ENCODE measurements around the gene LRRC4B.
"Not testable (repeated sequence)": the region's sequence is repeated elsewhere in the genome, so short reads cannot be mapped to it uniquely, and the experiment has no call there.

DNA sequence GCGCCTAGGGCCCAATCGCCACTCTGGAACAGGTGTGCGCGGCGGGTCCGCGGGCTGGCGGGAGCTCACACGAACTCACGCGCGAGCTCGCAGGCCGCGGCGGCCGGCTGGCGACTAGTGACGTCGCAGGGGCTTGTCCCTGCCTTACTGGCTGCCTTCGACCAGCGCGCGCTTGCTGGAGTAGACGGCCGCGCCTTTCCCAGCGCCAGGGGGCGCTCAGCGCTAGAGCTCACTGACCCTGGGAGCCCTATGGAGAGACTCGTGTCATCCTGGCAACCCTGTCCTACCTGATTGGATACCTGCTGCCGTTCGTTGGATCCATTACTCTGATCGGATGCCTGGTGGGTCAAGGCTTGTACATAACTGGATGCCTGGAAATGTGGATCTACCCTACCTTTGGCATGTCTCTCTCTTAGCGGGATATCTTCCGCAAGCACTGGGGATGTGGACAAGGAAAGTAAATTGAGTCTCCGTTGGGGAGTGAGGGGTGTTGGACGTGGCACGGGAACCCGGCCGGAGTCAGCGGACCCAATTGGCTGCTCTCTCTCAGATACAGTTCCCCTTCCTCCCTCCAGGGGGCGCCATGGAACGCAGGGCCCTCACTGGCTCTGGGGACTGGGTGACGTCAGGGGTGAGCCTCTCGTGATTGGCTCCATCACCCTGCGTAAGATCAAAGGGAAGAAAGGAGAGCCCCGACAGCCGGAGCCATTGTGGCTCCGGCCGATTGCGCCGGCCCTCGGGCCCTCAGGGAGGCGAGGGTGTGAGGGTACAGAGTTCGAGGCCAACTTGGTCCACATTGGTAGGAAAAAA, 36.2 kb upstream of the LRRC4B start:
- TF ChIP-seq, protein P1, sequence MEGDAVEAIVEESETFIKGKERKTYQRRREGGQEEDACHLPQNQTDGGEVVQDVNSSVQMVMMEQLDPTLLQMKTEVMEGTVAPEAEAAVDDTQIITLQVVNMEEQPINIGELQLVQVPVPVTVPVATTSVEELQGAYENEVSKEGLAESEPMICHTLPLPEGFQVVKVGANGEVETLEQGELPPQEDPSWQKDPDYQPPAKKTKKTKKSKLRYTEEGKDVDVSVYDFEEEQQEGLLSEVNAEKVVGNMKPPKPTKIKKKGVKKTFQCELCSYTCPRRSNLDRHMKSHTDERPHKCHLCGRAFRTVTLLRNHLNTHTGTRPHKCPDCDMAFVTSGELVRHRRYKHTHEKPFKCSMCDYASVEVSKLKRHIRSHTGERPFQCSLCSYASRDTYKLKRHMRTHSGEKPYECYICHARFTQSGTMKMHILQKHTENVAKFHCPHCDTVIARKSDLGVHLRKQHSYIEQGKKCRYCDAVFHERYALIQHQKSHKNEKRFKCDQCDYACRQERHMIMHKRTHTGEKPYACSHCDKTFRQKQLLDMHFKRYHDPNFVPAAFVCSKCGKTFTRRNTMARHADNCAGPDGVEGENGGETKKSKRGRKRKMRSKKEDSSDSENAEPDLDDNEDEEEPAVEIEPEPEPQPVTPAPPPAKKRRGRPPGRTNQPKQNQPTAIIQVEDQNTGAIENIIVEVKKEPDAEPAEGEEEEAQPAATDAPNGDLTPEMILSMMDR (IDR thresholded peaks at IDR 0.05): not testable (repeated sequence)
- TF ChIP-seq POLR2AphosphoS5 (IDR thresholded peaks at IDR 0.05): not testable (repeated sequence)

Data from upper lobe of left lung (tissue), 4 donors.